Measurements from ENCODE around the gene BCOR.

The BCOR gene

GRCh38 chrX:40094900-40095582, 2.7 kb downstream of the BCOR start:
- TF ChIP-seq Cebpa-rat (IDR thresholded peaks at IDR 0.05), result no peak
- peaks cover 16% of the 10 kb centered on the region for H3K36me3 ChIP-seq
- peaks cover 82% of the 10 kb centered on the region for H4K20me1 ChIP-seq
- peaks cover 63% of the 10 kb centered on the region for H3K4me1 ChIP-seq
- H3K27ac ChIP-seq, result peak overlapping the region; percentile 35; the same call in 1 of the 2 replicates
- peaks cover 47% of the 10 kb centered on the region for H3K27me3 ChIP-seq
- peak overlapping the region; percentile 75 for H3K9ac ChIP-seq
- H3K4me2 ChIP-seq, result peak overlapping the region; percentile 93
- peak overlapping the region; percentile 72 for H3K4me3 ChIP-seq
- peaks cover 59% of the 10 kb centered on the region for H3K9me3 ChIP-seq

DNA sequence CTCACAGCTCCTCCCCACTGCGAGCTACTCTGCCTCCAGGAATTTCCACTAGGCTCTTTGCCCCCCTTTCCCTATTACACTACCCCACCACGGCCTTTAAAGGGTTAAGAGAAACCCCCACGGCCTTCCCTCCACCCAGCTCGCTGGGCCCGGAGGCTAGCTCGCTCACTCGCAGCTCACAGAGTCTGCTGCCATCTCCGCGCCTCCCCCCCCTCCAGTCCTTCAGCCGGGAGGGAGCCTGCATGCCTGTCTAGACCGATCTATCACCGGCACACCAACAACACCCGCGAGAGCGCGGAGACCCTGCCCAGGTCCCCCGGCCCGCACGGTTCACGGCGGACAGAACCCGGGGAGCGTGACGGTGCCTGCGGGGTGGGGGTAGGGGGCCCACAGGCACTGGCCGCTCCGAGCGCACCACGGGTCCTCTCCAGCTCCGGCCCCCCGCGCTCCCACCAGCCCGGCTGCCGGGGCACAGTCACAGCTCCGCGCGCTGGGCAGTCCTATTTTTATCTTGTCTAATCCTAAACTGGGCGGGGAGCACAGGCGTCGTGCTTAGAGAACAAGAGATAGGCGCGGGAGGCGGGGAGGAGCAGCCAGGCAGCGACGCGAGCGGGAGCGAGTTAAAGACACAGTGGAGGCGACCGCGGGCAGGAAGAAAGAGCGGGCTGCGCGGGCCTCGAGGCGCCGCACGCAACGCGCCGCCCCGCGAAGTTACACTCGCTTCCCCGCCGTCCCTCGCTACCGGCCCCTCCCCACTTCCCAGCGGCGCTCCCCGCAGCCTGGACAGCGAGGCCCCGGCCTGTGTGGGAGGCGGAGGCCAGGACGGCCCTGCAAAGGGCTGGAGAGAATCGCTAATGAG, 3.5 kb downstream of the BCOR start:
- peaks cover 82% of the 10 kb centered on the region for H4K20me1 ChIP-seq
- H3K27me3 ChIP-seq, result peaks cover 53% of the 10 kb centered on the region
- H3K4me3 ChIP-seq, result peak overlapping the region; percentile 72
- peak overlapping the region; percentile 35 for H3K27ac ChIP-seq
- no peak for TF ChIP-seq Cebpa-rat (IDR thresholded peaks at IDR 0.05)
- H3K36me3 ChIP-seq, result peaks cover 16% of the 10 kb centered on the region
- H3K4me2 ChIP-seq, result peak overlapping the region; percentile 93
- peaks cover 63% of the 10 kb centered on the region for H3K4me1 ChIP-seq
- peak overlapping the region; percentile 75 for H3K9ac ChIP-seq
- H3K9me3 ChIP-seq, result peaks cover 55% of the 10 kb centered on the region

DNA sequence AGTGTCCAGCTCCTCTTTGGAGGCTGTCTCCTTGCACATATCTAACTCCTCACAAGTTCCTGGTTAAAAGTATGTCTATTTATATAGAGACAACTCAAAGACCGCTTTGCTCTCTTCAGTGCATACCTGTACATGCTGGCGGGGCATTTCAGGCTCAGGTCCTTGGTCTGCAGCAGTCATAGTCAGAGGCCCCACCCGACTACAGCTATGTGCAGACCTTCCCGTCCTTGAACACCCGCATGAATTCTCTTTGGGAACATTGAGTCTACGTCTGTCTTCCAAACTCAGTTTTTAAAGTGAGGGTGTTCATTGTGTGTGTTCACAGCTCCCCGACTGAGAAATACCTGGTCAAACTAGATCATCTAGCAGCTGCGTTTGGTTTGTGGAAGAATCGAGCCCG, 4.2 kb downstream of the BCOR start:
- Histone ChIP-seq H3K4me3 (peak overlapping the region; percentile 72), H3K27ac (no peak overlapping the region), H3K4me2 (peak overlapping the region; percentile 93), H3K36me3 (peaks cover 16% of the 10 kb centered on the region), H3K27me3 (peaks cover 57% of the 10 kb centered on the region), H3K9me3 (peaks cover 52% of the 10 kb centered on the region), H3K4me1 (peaks cover 69% of the 10 kb centered on the region), H3K9ac (peak overlapping the region; percentile 75; the same call in 1 of the 2 replicates), H4K20me1 (peaks cover 84% of the 10 kb centered on the region)
- TF ChIP-seq Cebpa-rat (IDR thresholded peaks at IDR 0.05), result no peak

GRCh38 chrX:40092808-40093435, 4.8 kb downstream of the BCOR start:
- H3K27me3 ChIP-seq, result peaks cover 60% of the 10 kb centered on the region
- H3K9ac ChIP-seq, result no peak overlapping the region
- H3K36me3 ChIP-seq, result peaks cover 16% of the 10 kb centered on the region
- peaks cover 46% of the 10 kb centered on the region for H3K9me3 ChIP-seq
- no peak overlapping the region for H3K4me3 ChIP-seq
- H3K4me1 ChIP-seq, result peaks cover 76% of the 10 kb centered on the region
- peak overlapping the region; percentile 93; the same call in 1 of the 2 replicates for H3K4me2 ChIP-seq
- TF ChIP-seq Cebpa-rat (IDR thresholded peaks at IDR 0.05), result no peak
- H3K27ac ChIP-seq, result no peak overlapping the region
- peaks cover 86% of the 10 kb centered on the region for H4K20me1 ChIP-seq

- Histone ChIP-seq H3K4me2 (peak overlapping the region; percentile 85; the same call in 1 of the 2 replicates), H3K27me3 (peaks cover 71% of the 10 kb centered on the region), H3K9me3 (peaks cover 43% of the 10 kb centered on the region), H3K4me1 (peaks cover 86% of the 10 kb centered on the region), H3K27ac (no peak overlapping the region), H3K36me3 (peaks cover 16% of the 10 kb centered on the region), H3K9ac (no peak overlapping the region), H4K20me1 (peaks cover 97% of the 10 kb centered on the region), H3K4me3 (no peak overlapping the region)
- no peak for TF ChIP-seq Cebpa-rat (IDR thresholded peaks at IDR 0.05)
Measured at GRCh38 chrX:40091691-40092421, 5.9 kb downstream of the BCOR start.

DNA sequence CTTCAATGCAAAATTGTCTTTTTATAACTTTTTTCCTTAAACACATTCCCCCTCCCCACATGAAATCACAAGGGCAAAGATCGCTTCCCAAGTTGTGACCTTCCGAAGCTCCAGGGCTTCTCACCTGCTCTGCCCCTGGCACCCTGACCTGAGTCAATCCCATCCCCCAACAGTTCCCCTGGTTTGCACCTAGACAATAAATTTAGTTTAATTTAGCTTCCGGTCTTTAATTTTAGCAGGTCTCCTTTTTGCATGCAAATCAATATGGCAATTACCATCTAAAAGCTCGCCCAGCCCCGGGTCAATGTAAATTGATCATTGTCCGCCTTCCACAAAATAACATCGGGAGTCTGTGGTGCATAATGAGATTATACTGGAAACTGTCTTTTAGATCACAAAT, 6.8 kb downstream of the BCOR start:
- peaks cover 100% of the 10 kb centered on the region for H4K20me1 ChIP-seq
- H3K4me2 ChIP-seq, result peak overlapping the region; percentile 85
- H3K9me3 ChIP-seq, result peaks cover 34% of the 10 kb centered on the region
- no peak for TF ChIP-seq Cebpa-rat (IDR thresholded peaks at IDR 0.05)
- H3K27ac ChIP-seq, result no peak overlapping the region
- peaks cover 80% of the 10 kb centered on the region for H3K27me3 ChIP-seq
- no peak overlapping the region for H3K9ac ChIP-seq
- peak overlapping the region; percentile 54; the same call in 1 of the 2 replicates for H3K4me3 ChIP-seq
- peaks cover 21% of the 10 kb centered on the region for H3K36me3 ChIP-seq
- peaks cover 95% of the 10 kb centered on the region for H3K4me1 ChIP-seq

DNA sequence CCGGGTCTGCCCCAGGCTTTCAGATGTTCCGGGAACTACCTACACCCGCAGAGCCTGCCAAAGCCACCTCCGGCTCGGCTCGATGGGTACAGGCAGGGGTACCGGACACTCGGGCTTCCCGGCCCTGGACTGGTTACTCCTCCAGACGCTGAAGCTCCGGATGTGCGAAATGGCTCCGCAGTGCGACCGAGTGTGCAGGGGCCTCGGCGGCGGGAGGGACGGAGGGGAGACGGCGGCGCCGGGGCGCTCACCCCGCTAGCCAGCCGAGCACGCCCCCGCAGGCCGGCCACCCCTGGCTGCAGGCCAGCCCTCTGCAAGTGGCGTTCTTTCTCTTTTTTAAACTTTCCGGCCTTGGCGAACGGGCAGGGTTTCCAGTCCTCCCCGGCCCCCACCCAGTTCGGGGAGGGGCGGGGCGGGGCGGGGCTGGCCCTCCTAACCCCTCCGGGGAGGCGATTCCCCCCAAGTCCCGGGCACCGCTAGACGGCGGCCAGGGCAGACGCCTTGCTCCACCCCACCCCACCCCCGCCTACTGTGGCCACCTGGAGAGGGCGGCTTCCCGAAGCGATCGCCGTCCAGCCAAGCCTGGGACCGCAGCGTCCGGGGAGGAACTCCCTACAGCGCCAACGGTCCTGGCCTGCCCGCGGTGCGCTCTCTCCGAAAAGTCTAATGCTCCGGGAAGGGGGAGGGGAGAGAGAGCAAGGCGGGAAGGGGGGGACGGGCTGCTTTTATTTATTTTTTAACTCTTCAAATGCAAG, 7.5 kb downstream of the BCOR start:
- Histone ChIP-seq H3K4me1 (peaks cover 99% of the 10 kb centered on the region), H3K27me3 (peaks cover 84% of the 10 kb centered on the region), H3K9me3 (peaks cover 27% of the 10 kb centered on the region), H3K36me3 (peaks cover 21% of the 10 kb centered on the region), H3K27ac (no peak overlapping the region), H4K20me1 (peaks cover 100% of the 10 kb centered on the region), H3K9ac (peak overlapping the region; percentile 24; the same call in 1 of the 2 replicates), H3K4me2 (peak overlapping the region; percentile 85), H3K4me3 (peak overlapping the region; percentile 54)
- TF ChIP-seq Cebpa-rat (IDR thresholded peaks at IDR 0.05), result no peak

- no peak overlapping the region for H3K4me3 ChIP-seq
- H3K9ac ChIP-seq, result no peak overlapping the region
- no peak overlapping the region for H3K27ac ChIP-seq
- peaks cover 98% of the 10 kb centered on the region for H3K4me1 ChIP-seq
- H4K20me1 ChIP-seq, result peaks cover 100% of the 10 kb centered on the region
- peaks cover 16% of the 10 kb centered on the region; the same call in 1 of the 2 replicates for H3K9me3 ChIP-seq
- no peak for TF ChIP-seq Cebpa-rat (IDR thresholded peaks at IDR 0.05)
- H3K4me2 ChIP-seq, result peak overlapping the region; percentile 85
- peaks cover 21% of the 10 kb centered on the region for H3K36me3 ChIP-seq
- peaks cover 84% of the 10 kb centered on the region for H3K27me3 ChIP-seq
Measured at GRCh38 chrX:40088803-40089540, 8.8 kb downstream of the BCOR start.
